Measurements from ENCODE around the gene SNCAIP. TPM values are rescaled to one million over a fixed set of nuclear protein-coding genes. Genes with fewer than 3 reads are reported as not detected.

Gene SNCAIP
- total and polyA plus RNA-seq, 2 of the 4 experiments (the other 2 are of a cell fraction), result 15.3 to 19.0 TPM

- Histone ChIP-seq H2BK5ac (ENCODE audit: low read depth, low read length, poor library complexity, severe bottlenecking) (no peak overlapping the region), H2AK9ac (replicated peaks; ENCODE audit: low read depth, low read length, poor library complexity) (no peak overlapping the region), H3K27ac (ENCODE audit: insufficient read depth, low read length) (no peak overlapping the region), H2BK120ac (ENCODE audit: low read depth, low read length) (no peak overlapping the region), H3K9me1 (ENCODE audit: insufficient read depth, low read length) (no peaks in the 10 kb centered on the region), H4K5ac (ENCODE audit: low read depth, low read length) (no peak overlapping the region), H3K18ac (ENCODE audit: low read depth, low read length) (no peak overlapping the region), H3K9ac (ENCODE audit: low read depth, low read length) (no peak overlapping the region), H2AFZ (replicated peaks; ENCODE audit: low read length, poor library complexity) (no peak overlapping the region), H2BK15ac (ENCODE audit: low read depth, low read length) (no peak overlapping the region), H4K8ac (ENCODE audit: low read depth in 2 of 2, low read length in 2 of 2) (no peak overlapping the region), H3K36me3 (ENCODE audit: control insufficient read depth, insufficient read depth, low read length) (no peaks in the 10 kb centered on the region), H2AK5ac (ENCODE audit: low read depth, low read length) (no peak overlapping the region), H3K14ac (replicated peaks; ENCODE audit: low read depth, low read length) (no peak overlapping the region), H3K9me3 (ENCODE audit: control insufficient read depth, insufficient read depth, low read length) (no peaks in the 10 kb centered on the region), H4K91ac (ENCODE audit: insufficient read depth, low read depth, low read length) (no peak overlapping the region), H3K23ac (ENCODE audit: low read depth, low read length) (no peak overlapping the region), H3K4ac (ENCODE audit: low read depth, low read length) (no peak overlapping the region), H3K27me3 (ENCODE audit: control insufficient read depth, insufficient read depth, low read length) (no peaks in the 10 kb centered on the region), H2BK20ac (ENCODE audit: low read depth, low read length) (no peak overlapping the region), H3K4me1 (ENCODE audit: control insufficient read depth, insufficient read depth, low read length) (no peaks in the 10 kb centered on the region), H3K56ac (ENCODE audit: extremely low read depth, insufficient read depth, low read length) (no peak overlapping the region), H3K4me2 (ENCODE audit: low read depth, low read length) (no peak overlapping the region), H4K20me1 (ENCODE audit: insufficient read depth, low read length) (no peaks in the 10 kb centered on the region), H3K79me1 (ENCODE audit: low read depth in 1 of 2, low read length in 2 of 2) (no peaks in the 10 kb centered on the region), H3K4me3 (ENCODE audit: insufficient read depth, low read depth, low read length) (no peak overlapping the region)
- BruUV-seq (replicated peaks), result no TSS peak
- dilution Hi-C loops (cut with HindIII; ENCODE audit: low sequenced_read_pairs, unreplicated experiment), result no loop called here
- in situ Hi-C loops (cut with MboI; ENCODE audit: low sequenced_read_pairs), result no loop called here
- ChIA-PET CTCF (interaction anchor here (0.6 kb wide), 1 partner anchor 882 kb away, joined by 3 read pairs; no protein-coding TSS in a partner anchor), POLR2A (ENCODE audit: unreplicated experiment) (no interaction called here)
- TF ChIP-seq POLR2A (IDR thresholded peaks at IDR 0.05; ENCODE audit: low read depth, low read length), result no peak
- TF ChIP-seq BHLHE40 (IDR thresholded peaks at IDR 0.05; ENCODE audit: low read depth, low read length), result no peak
- TF ChIP-seq FOS (IDR thresholded peaks at IDR 0.05; ENCODE audit: low read depth, low read length), result no peak
- no peak for TF ChIP-seq MAFK (IDR thresholded peaks at IDR 0.05; ENCODE audit: low read depth, low read length)
- no peak for TF ChIP-seq SMC3 (IDR thresholded peaks at IDR 0.05; ENCODE audit: low read depth, low read length)
- no peak for TF ChIP-seq RAD21 (IDR thresholded peaks at IDR 0.05; ENCODE audit: low read length)
- TF ChIP-seq RCOR1 (IDR thresholded peaks at IDR 0.05; ENCODE audit: insufficient replicate concordance, low read length), result no peak
- TF ChIP-seq USF2 (IDR thresholded peaks at IDR 0.05; ENCODE audit: low read depth, low read length), result no peak
- no peak for TF ChIP-seq MXI1 (IDR thresholded peaks at IDR 0.05; ENCODE audit: borderline replicate concordance, low read depth, low read length)
- no peak for TF ChIP-seq CHD1 (IDR thresholded peaks at IDR 0.05; ENCODE audit: low read depth, low read length)
- TF ChIP-seq NFE2L2 (IDR thresholded peaks at IDR 0.05; ENCODE audit: low read depth, low read length), result no peak
- no peak for TF ChIP-seq RFX5 (IDR thresholded peaks at IDR 0.05; ENCODE audit: low read depth, low read length)
- TF ChIP-seq, protein P1, sequence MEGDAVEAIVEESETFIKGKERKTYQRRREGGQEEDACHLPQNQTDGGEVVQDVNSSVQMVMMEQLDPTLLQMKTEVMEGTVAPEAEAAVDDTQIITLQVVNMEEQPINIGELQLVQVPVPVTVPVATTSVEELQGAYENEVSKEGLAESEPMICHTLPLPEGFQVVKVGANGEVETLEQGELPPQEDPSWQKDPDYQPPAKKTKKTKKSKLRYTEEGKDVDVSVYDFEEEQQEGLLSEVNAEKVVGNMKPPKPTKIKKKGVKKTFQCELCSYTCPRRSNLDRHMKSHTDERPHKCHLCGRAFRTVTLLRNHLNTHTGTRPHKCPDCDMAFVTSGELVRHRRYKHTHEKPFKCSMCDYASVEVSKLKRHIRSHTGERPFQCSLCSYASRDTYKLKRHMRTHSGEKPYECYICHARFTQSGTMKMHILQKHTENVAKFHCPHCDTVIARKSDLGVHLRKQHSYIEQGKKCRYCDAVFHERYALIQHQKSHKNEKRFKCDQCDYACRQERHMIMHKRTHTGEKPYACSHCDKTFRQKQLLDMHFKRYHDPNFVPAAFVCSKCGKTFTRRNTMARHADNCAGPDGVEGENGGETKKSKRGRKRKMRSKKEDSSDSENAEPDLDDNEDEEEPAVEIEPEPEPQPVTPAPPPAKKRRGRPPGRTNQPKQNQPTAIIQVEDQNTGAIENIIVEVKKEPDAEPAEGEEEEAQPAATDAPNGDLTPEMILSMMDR (conservative IDR thresholded peaks at IDR 0.05; ENCODE audit: low read depth, low read length), result no peak
- no peak for TF ChIP-seq ELK1 (IDR thresholded peaks at IDR 0.05; ENCODE audit: borderline replicate concordance, low read depth, low read length)
- no peak for TF ChIP-seq MAZ (IDR thresholded peaks at IDR 0.05; ENCODE audit: borderline replicate concordance, low read depth, low read length)
- no peak for TF ChIP-seq CEBPB (IDR thresholded peaks at IDR 0.05; ENCODE audit: low read depth, low read length)
- intact Hi-C loops (cut with micrococcal nuclease), result no loop called here
- no CpG with 5 or more reads among the region's 2 CpGs for WGBS, 2 experiments (ENCODE audit: extremely low coverage in 2 of 2, insufficient read length in 1 of 2)
- ATAC-seq (ENCODE audit: low read depth) (no peak), DNase-seq (no peak)
Measured at GRCh38 chr5:122470365-122470764, 158.3 kb downstream of the SNCAIP start.

Measured in IMR-90 (cell line).